NCI-H1417 (cell line): ENCODE measurements around the gene AKAP6.
"Not testable (repeated sequence)": the region's sequence is repeated elsewhere in the genome, so short reads cannot be mapped to it uniquely, and the experiment has no call there.

Experiments used
- DNase-seq, 3 experiments: peaks; one replicate each; lab custom pipeline; 2025; lab: John Stamatoyannopoulos, UW

AKAP6 gene

GRCh38 chr14:32756775-32757174, 427.7 kb downstream of the AKAP6 start:
- no peak for DNase-seq

GRCh38 chr14:32757568-32757967, 428.5 kb downstream of the AKAP6 start:
- no peak for DNase-seq

- no peak for DNase-seq
Measured at GRCh38 chr14:32761381-32761968, 432.4 kb downstream of the AKAP6 start.

- no peak for DNase-seq
Measured at GRCh38 chr14:32762886-32763285, 433.8 kb downstream of the AKAP6 start.

GRCh38 chr14:32763673-32764072, 434.6 kb downstream of the AKAP6 start:
- DNase-seq: no peak

GRCh38 chr14:32764131-32764530, 435.0 kb downstream of the AKAP6 start:
- DNase-seq: peak in 1 of 3 experiments; percentile 29

- no peak for DNase-seq
Measured at GRCh38 chr14:32770422-32770821, 441.3 kb downstream of the AKAP6 start.

- no peak for DNase-seq
Measured at GRCh38 chr14:32774214-32774613, 445.1 kb downstream of the AKAP6 start.

GRCh38 chr14:32779840-32780239, 450.7 kb downstream of the AKAP6 start:
- DNase-seq: no peak

GRCh38 chr14:32784405-32784804, 455.3 kb downstream of the AKAP6 start:
- no peak for DNase-seq

GRCh38 chr14:32785585-32785984, 456.5 kb downstream of the AKAP6 start:
- no peak for DNase-seq

GRCh38 chr14:32786886-32787285, 457.8 kb downstream of the AKAP6 start:
- peak in 2 of 3 experiments; percentile 32 to 67 for DNase-seq

GRCh38 chr14:32793033-32793432, 463.9 kb downstream of the AKAP6 start:
- not testable (repeated sequence) for DNase-seq

- DNase-seq: no peak
Measured at GRCh38 chr14:32800320-32800719, 471.2 kb downstream of the AKAP6 start.

GRCh38 chr14:32802295-32802694, 473.2 kb downstream of the AKAP6 start:
- DNase-seq: no peak

- no peak for DNase-seq
Measured at GRCh38 chr14:32805979-32806378, 476.9 kb downstream of the AKAP6 start.

- peak in 1 of 3 experiments; percentile 43 for DNase-seq
Measured at GRCh38 chr14:32808644-32809043, 479.5 kb downstream of the AKAP6 start.

GRCh38 chr14:32809255-32809654, 480.2 kb downstream of the AKAP6 start:
- peak in 2 of 3 experiments; percentile 29 to 71 for DNase-seq

- no peak for DNase-seq
Measured at GRCh38 chr14:32813401-32813800, 484.3 kb downstream of the AKAP6 start.

GRCh38 chr14:32814721-32815120, 485.6 kb downstream of the AKAP6 start:
- DNase-seq: no peak

GRCh38 chr14:32816588-32816987, 487.5 kb downstream of the AKAP6 start:
- DNase-seq: no peak

GRCh38 chr14:32817780-32818179, 488.7 kb downstream of the AKAP6 start:
- DNase-seq: no peak

GRCh38 chr14:32818581-32818980, 489.5 kb downstream of the AKAP6 start:
- DNase-seq: peak in 1 of 3 experiments; percentile 48

- DNase-seq: no peak
Measured at GRCh38 chr14:32820181-32820580, 491.1 kb downstream of the AKAP6 start.
